ENCODE data around the gene PTPRO.
A peak's percentile ranks its signal among the peaks of the same experiment; 100 is the strongest.

The PTPRO gene

DNA sequence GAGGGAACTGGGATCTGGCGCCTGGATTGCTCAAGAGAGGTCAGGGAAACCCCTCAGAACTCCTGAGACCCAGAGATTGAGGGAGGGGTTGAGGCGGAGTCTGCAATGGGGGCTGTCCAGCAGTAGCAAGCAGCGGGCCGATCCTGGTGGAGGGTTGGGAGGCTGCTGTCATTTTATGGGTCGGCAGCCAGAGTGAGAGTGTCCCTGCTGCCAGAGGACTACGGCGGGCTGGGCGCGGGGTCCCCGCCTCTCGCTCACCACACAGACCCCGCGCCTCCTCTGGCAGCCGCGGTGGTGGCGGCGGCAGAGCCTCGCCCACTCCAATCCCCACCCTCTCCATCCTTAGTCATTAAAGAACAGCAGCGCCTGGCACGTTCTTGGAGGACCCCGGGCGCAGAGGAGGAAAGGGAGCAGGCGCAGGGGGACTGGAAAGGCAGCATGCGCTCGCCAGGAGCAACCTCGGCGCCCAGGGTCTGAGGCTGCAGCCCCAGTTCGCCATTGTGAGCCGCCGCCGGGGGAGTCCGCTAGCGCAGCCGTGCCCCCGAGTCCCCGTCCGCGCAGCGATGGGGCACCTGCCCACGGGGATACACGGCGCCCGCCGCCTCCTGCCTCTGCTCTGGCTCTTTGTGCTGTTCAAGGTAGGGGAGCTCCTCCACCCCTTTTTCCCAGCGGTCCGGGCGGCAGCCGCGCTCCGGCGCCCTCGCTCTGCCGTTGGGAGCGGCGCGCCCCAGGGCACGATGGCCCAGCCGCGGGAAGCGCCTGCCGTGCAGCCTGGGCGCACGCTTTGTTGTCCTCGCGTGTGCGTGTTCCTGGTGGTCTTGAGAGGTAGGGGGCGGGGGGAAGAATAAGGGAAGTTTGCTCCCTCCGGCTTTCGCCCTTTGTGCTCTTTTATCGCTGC, at the start of gene PTPRO:
PTPRO (plus strand) TSS at position 345 of the 898 bp plus-strand sequence.
- DNase-seq (ENCODE audit: extremely low read depth, low read depth), result no peak
- H3K4me3 ChIP-seq (replicated peaks; ENCODE audit: low read depth, low read length), result peak within 1 kb of the TSS; percentile 1; the same call in 1 of the 2 replicates
- TF ChIP-seq, protein P1, sequence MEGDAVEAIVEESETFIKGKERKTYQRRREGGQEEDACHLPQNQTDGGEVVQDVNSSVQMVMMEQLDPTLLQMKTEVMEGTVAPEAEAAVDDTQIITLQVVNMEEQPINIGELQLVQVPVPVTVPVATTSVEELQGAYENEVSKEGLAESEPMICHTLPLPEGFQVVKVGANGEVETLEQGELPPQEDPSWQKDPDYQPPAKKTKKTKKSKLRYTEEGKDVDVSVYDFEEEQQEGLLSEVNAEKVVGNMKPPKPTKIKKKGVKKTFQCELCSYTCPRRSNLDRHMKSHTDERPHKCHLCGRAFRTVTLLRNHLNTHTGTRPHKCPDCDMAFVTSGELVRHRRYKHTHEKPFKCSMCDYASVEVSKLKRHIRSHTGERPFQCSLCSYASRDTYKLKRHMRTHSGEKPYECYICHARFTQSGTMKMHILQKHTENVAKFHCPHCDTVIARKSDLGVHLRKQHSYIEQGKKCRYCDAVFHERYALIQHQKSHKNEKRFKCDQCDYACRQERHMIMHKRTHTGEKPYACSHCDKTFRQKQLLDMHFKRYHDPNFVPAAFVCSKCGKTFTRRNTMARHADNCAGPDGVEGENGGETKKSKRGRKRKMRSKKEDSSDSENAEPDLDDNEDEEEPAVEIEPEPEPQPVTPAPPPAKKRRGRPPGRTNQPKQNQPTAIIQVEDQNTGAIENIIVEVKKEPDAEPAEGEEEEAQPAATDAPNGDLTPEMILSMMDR (IDR thresholded peaks at IDR 0.05; ENCODE audit: low read depth, low read length, missing control alignments), result no peak

DNA sequence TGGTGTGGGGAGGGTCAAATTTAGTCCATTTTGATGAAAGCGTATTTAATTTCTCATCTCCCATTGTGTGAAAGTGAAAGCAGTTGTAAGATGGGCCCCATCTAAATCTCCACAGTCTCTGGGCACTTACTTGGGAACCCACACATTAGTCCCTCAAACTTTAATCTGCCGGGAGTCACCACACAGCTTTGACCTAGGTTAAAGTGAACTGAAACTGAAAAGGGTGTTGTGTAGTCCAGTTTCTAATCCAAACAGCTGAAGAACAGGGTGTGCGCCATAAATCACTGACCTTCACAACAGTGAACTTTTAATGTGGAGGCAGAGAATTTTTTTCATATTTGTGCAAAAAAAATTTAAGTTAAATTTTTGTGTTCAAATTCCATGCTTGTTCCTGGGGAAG, 48.4 kb upstream of the PTPRO start:
- no peak overlapping the region for H3K4me3 ChIP-seq (replicated peaks; ENCODE audit: low read depth, low read length)
- TF ChIP-seq, protein P1 (IDR thresholded peaks at IDR 0.05; ENCODE audit: low read depth, low read length, missing control alignments), result no peak
- DNase-seq (ENCODE audit: extremely low read depth, low read depth), result no peak

DNA sequence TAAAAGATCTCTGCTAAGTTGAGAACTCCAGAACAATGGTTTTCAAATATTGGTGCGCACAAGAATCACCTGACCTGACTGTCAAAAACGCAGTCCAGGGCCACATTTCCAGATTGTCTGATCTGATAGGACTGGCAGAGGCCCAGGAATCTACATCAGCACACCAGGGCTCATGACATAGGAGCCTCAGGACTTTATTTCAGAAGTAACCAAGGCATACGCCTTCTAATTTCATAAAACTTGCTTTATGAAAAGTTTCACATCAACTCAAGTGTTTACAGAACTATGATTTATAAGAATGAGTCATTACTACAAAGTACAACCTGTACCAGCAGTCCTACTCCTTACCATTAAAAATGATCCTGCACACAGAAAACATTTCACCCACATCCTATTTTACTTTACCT, 47.7 kb upstream of the PTPRO start:
- no peak for DNase-seq (ENCODE audit: extremely low read depth, low read depth)
- TF ChIP-seq, protein P1 (IDR thresholded peaks at IDR 0.05; ENCODE audit: low read depth, low read length, missing control alignments), result no peak
- no peak overlapping the region for H3K4me3 ChIP-seq (replicated peaks; ENCODE audit: low read depth, low read length)

DNA sequence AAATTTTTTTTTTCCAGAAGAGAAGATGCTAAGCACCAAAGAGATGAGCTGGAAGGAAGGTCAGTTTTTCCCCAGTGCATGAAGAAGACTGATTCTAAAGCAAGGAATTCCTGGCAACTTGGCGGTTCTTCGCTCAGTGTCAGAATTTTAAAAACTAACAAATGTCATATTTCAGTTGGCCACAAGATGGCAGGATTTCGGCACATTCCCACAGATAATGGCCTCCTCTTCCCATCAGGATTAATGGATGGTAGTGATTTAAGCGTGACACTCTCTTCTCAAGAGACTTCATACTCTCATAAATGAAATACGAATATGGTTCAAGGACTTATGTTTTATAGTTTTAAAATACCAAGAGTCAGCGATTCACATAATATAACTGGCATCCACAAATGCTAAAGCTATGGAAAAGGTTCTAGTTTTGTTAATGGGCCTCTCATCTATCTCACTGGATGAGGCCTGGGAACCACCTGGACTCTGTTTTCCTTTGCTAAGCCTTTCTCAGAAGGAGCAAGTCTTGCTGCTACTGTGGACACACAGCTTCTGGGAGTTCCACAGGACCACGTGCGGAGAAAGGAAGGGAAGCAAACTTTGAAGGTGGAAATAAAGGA, 46.1 kb upstream of the PTPRO start:
- H3K4me3 ChIP-seq (replicated peaks; ENCODE audit: low read depth, low read length), result no peak overlapping the region
- TF ChIP-seq, protein P1 (IDR thresholded peaks at IDR 0.05; ENCODE audit: low read depth, low read length, missing control alignments), result peak; percentile 54
- peak; percentile 26 for DNase-seq (ENCODE audit: extremely low read depth, low read depth)

DNA sequence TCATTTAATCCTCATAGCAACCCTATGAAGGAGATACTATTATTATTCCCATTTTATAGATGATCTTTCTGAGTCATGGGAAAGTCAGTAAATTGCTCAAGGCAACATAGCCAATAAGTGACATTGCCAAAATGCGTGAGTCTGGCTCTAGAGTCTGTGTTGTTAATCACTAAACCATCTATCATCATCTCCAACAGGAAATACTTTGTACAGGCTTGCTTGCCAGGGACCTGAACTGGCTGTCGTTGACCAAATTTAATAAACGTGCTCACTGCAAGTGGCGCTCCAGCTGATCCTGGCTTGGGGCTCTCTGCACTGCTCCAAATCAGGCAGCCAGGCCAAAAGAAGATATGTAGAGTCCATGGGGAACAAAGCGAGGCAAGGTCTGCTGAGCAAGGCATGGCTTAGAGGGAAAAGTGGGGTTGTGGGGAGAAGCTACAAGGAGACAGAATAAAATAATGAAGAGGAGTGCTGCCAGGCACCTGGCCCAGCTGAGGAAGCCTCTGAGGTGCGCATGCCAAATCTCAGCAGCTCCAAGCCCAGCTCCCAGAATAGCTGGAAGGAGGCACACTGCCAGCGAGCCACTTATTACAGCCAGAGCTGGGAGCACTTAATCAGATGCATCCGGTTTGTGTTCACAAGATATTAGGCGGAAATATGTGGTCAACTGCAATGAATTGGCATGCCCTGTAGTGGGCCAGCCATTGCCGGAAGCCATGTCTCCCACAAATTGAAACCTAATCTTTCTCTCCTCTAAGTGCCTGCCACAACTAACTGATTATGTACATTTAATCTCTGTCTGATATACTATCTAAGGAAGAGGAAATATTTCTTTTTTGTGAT, 43.3 kb upstream of the PTPRO start:
- TF ChIP-seq, protein P1 (IDR thresholded peaks at IDR 0.05; ENCODE audit: low read depth, low read length, missing control alignments), result no peak
- DNase-seq (ENCODE audit: extremely low read depth, low read depth), result peak; percentile 90
- no peak overlapping the region for H3K4me3 ChIP-seq (replicated peaks; ENCODE audit: low read depth, low read length)

DNA sequence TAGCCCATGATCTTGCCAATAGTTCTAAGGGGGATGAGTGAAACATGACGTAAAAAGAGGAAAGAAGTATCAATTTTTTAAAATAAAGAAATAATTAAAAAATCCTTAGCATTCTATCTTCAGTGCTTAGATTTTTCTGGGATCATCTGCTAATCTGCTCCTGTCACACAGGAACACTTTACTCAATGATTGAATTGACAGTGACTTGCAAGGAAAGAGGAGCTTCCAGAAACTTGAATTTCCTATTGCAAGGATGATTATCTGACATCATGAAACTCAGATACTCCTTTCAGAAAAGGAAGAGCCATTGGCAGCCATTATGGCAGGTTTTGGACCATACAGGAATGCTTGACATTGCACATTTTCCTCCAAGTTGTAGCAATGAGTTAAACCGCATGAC, 41.4 kb upstream of the PTPRO start:
- no peak overlapping the region for H3K4me3 ChIP-seq (replicated peaks; ENCODE audit: low read depth, low read length)
- no peak for DNase-seq (ENCODE audit: extremely low read depth, low read depth)
- TF ChIP-seq, protein P1 (IDR thresholded peaks at IDR 0.05; ENCODE audit: low read depth, low read length, missing control alignments), result no peak
